Muscle of leg (tissue), 16 donors: Measurements from ENCODE around the gene EXOSC1. TPM values are rescaled to one million over a fixed set of nuclear protein-coding genes. Genes with fewer than 3 reads are reported as not detected.

Experiments
- DNase-seq: peaks from one replicate; pipeline ENCODE4 v3.0.0; 2013
- H3K27ac ChIP-seq: one replicate; pipeline ENCODE4 v1.5.1; 2013; ENCODE audit warnings: mild to moderate bottlenecking, low read length, control low read depth
- H3K27me3 ChIP-seq: one replicate; pipeline ENCODE4 v1.6.1; 2013; ENCODE audit warnings: low read length; ENCODE audit not compliant: control insufficient read depth, insufficient read depth
- H3K36me3 ChIP-seq: one replicate; pipeline ENCODE4 v1.6.1; 2013; ENCODE audit warnings: low read length; ENCODE audit not compliant: control insufficient read depth, insufficient read depth
- H3K4me1 ChIP-seq: one replicate; pipeline ENCODE4 v1.6.1; 2013; ENCODE audit warnings: low read length; ENCODE audit not compliant: control insufficient read depth, insufficient read depth
- H3K4me3 ChIP-seq: one replicate; pipeline ENCODE4 v1.5.1; 2013; ENCODE audit warnings: low read length, control low read depth
- H3K9me3 ChIP-seq: replicated peaks from 2 replicates; pipeline ENCODE4 v1.6.1; 2013; ENCODE audit warnings: low read depth, low read length; ENCODE audit not compliant: control insufficient read depth
- WGBS: methylation state at CpG from one replicate; pipeline ENCODE4 v1.1.5; 2013; ENCODE audit warnings: missing lambda C conversion rate; ENCODE audit not compliant: insufficient coverage; 5-methylcytosine and 5-hydroxymethylcytosine counted together
- long read RNA-seq, 11 donors: transcript quantifications; one replicate each; lab custom pipeline, GENCODE V29; 2026
- polyA plus RNA-seq, 8 donors: library from polyadenylated mRNA; unstranded; fragments of 120-200 nt; gene quantifications; one replicate each; pipeline versions ENCODE4 v1.2.1 to v1.2.3, GENCODE V29; 2013; ENCODE audit warnings: inconsistent platforms in 1 of 8, low replicate concordance in 1 of 8; ENCODE audit not compliant: insufficient read length in 8 of 8, insufficient read depth in 1 of 8
- total RNA-seq: library from RNA; stranded (reverse); fragments of 120-200 nt; gene quantifications from one replicate; pipeline ENCODE4 v1.2.4, GENCODE V29; 2013

The EXOSC1 gene, protein sequence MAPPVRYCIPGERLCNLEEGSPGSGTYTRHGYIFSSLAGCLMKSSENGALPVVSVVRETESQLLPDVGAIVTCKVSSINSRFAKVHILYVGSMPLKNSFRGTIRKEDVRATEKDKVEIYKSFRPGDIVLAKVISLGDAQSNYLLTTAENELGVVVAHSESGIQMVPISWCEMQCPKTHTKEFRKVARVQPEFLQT
- 30.2 TPM for total RNA-seq
- polyA plus RNA-seq = 10 to 100 TPM; 24.1 to 32.2 (median 29.8) TPM
- long read RNA-seq, donor 1, partial matches to known transcripts = 0 of 2 reads
- long read RNA-seq, donor 1, other reads (novel, unspliced or antisense) = 0 of 2 reads
- long read RNA-seq, donor 2 = 0 reads
- long read RNA-seq, donor 3, transcript EXOSC1-204 (8 exons, 923 nt) = major isoform, 10 of 11 reads
- long read RNA-seq, donor 3, partial matches to known transcripts = 0 of 11 reads
- long read RNA-seq, donor 3, other reads (novel, unspliced or antisense) = 0 of 11 reads
- long read RNA-seq, donor 4, transcript EXOSC1-204 (8 exons, 923 nt) = major isoform, 7 of 9 reads
- long read RNA-seq, donor 4, partial matches to known transcripts = 0 of 9 reads
- long read RNA-seq, donor 4, other reads (novel, unspliced or antisense) = 0 of 9 reads
- long read RNA-seq, donor 5, transcript EXOSC1-204 (8 exons, 923 nt) = major isoform, 34 of 42 reads
- long read RNA-seq, donor 5, partial matches to known transcripts = 8 of 42 reads
- long read RNA-seq, donor 5, other reads (novel, unspliced or antisense) = 0 of 42 reads
- long read RNA-seq, donor 6, transcript EXOSC1-204 (8 exons, 923 nt) = major isoform, 16 of 22 reads
- long read RNA-seq, donor 6, partial matches to known transcripts = 5 of 22 reads
- long read RNA-seq, donor 6, other reads (novel, unspliced or antisense) = 0 of 22 reads
- long read RNA-seq, donor 7, transcript EXOSC1-204 (8 exons, 923 nt) = major isoform, 15 of 16 reads
- long read RNA-seq, donor 7, partial matches to known transcripts = 0 of 16 reads
- long read RNA-seq, donor 7, other reads (novel, unspliced or antisense) = 0 of 16 reads
- long read RNA-seq, donor 8, transcript EXOSC1-204 (8 exons, 923 nt) = major isoform, 8 of 8 reads
- long read RNA-seq, donor 8, partial matches to known transcripts = 0 of 8 reads
- long read RNA-seq, donor 8, other reads (novel, unspliced or antisense) = 0 of 8 reads
- long read RNA-seq, donor 9, partial matches to known transcripts = 0 of 3 reads
- long read RNA-seq, donor 9, other reads (novel, unspliced or antisense) = 0 of 3 reads
- long read RNA-seq, donor 10, transcript EXOSC1-204 (8 exons, 923 nt) = major isoform, 15 of 17 reads
- long read RNA-seq, donor 10, partial matches to known transcripts = 0 of 17 reads
- long read RNA-seq, donor 10, other reads (novel, unspliced or antisense) = 0 of 17 reads
- long read RNA-seq, donor 11, transcript EXOSC1-204 (8 exons, 923 nt) = major isoform, 9 of 9 reads
- long read RNA-seq, donor 11, partial matches to known transcripts = 0 of 9 reads
- long read RNA-seq, donor 11, other reads (novel, unspliced or antisense) = 0 of 9 reads

DNA sequence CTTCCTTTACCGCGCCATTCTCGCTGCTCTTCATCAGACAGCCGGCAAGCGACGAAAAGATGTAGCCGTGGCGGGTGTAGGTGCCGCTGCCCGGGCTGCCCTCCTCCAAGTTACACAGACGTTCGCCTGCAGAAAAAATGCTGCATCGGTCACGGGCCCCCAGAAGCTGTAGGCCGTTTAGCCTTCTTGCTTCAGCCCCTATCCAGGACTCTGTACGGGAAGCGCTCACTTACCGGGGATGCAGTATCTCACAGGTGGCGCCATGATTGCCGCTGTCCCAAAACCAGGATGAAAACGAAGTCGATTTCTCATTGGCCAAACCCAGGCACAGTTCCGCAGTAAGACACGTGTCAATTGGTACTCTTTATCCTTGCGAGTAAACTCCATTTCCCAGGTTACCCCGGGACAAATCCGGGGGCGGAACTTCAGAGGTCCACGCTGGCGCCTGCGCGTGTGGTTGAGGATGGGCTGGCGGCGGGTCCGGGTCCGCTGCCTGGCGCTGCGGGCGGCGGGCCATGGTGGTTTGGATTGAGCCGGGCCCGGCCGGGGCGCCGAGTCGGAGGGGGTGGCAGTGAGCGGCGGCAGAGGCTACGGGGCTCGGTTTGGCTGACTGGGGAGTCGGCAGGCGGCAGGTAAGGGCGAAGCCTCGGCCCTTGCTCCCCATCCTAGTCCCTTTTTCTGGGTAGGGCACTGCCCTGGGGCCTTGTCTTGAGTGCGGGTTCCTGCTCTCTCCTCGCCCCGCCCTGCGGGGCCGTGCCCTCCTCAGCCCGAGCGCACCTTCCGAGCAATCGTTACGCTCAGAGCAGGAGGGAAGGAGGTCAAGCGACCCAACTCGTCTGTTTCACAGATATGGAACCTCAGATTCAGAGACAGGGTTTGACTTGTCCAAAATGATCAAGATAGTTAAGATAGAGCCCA is at the start of gene EXOSC1, which contains the start of gene ZDHHC16:
Gene EXOSC1 (minus strand): TSS at position 285 of the 918 bp plus-strand sequence. CDS start 21 bp downstream, at position 264.
Gene ZDHHC16 (plus strand): TSS at position 454 of the 918 bp plus-strand sequence. CDS start 5,501 bp downstream, outside the sequence.
- H3K4me1 ChIP-seq = peaks cover 23% of the 10 kb centered on the region
- WGBS = under 1% methylated on average over 66 of the region's 66 CpGs

DNA sequence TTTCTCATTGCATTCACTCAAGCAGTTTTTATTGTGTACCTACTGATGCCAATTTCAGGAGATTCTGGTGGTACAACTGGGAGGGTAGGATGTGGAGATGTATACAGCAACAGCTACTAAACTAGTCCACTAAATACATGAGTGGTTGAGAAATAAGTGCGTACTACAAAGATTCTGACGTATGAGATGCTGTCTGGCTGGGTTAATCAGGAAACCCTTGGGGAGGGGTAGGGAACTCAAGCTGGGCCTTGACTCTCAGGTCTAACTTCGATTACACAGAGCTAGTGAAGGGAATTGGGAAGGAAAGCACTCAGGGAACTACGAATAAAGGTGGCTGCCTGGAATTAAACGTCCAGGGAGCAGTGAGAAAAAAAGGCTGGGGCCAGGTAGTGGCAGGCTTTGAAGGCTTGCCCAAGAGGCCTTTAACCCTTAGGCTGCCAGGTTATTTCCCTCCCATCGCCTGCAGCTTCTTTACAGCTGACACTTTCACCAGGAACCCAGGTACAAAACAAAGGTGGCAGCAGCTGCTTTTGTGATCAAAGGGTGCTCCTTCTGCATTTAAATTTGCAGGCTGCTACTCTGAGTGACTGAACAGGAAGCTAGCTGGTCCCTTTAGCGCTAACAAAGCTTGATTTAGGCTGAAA is 49.2 kb upstream of the EXOSC1 start:
- H3K36me3 ChIP-seq = peaks cover 5% of the 10 kb centered on the region
- H3K4me3 ChIP-seq = no peak overlapping the region
- DNase-seq = no peak
- WGBS = 29% methylated on average over 5 of the region's 7 CpGs
- no peak overlapping the region for H3K27ac ChIP-seq
- H3K27me3 ChIP-seq = no peaks in the 10 kb centered on the region
- no peaks in the 10 kb centered on the region for H3K9me3 ChIP-seq
- H3K4me1 ChIP-seq = peaks cover 29% of the 10 kb centered on the region

More for the DNA sequence above, at the start of gene EXOSC1, which contains the start of gene ZDHHC16:
- Histone ChIP-seq H3K9me3 (no peaks in the 10 kb centered on the region), H3K27me3 (no peaks in the 10 kb centered on the region), H3K36me3 (peaks cover 19% of the 10 kb centered on the region), H3K27ac (peak within 1 kb of the TSS; percentile 61), H3K4me3 (peak within 1 kb of the TSS; percentile 79)
- peak; percentile 99 for DNase-seq

DNA sequence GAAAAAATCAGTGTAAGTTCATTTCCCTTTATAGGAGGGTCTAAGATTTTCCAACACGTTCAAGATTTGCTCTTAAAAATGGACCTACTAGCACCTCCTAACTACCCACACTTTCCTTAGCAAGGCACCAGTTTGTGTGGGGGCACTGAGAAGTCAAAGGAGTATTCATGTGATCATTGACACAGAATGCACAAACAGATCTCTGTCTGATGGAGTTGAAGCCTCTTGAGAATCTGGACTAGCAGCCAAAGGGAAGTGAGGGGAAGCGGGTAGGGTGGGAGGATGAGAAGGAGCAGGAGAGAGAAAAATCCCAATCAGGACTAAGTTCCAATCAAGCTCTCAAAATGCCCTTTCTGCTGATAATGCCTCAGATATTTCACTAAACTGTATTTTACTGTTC is 48.3 kb upstream of the EXOSC1 start:
- no peak for DNase-seq
- Histone ChIP-seq H3K4me3 (no peak overlapping the region), H3K27ac (no peak overlapping the region), H3K36me3 (peaks cover 5% of the 10 kb centered on the region), H3K27me3 (no peaks in the 10 kb centered on the region), H3K9me3 (no peaks in the 10 kb centered on the region), H3K4me1 (peaks cover 25% of the 10 kb centered on the region)
- WGBS = no CpG with 5 or more reads among the region's 2 CpGs

DNA sequence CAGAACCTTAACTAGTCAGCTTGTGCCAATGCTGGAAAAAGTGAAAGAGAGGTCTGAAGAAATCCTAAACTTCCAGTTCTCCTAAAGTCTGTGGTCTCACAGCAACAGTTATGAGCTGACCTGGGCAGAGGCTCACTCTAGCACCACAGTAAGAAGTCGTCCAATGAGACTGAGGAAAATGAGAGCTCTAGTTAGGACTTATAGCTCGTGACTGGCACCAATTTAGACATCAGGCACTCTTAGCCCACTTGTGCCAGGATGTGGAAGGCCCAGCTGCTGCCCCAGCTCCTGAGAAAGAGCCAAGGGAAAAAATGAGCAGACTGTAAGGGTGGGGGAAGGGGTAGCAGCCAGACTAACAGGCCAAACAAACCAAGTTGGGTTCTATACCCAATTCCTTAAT is 44.8 kb upstream of the EXOSC1 start:
- no CpG with 5 or more reads among the region's 2 CpGs for WGBS
- H3K27me3 ChIP-seq = no peaks in the 10 kb centered on the region
- H3K27ac ChIP-seq = peak overlapping the region; percentile 74
- H3K4me3 ChIP-seq = no peak overlapping the region
- no peaks in the 10 kb centered on the region for H3K9me3 ChIP-seq
- H3K4me1 ChIP-seq = peaks cover 20% of the 10 kb centered on the region
- peak; percentile 77 for DNase-seq
- H3K36me3 ChIP-seq = peaks cover 5% of the 10 kb centered on the region

DNA sequence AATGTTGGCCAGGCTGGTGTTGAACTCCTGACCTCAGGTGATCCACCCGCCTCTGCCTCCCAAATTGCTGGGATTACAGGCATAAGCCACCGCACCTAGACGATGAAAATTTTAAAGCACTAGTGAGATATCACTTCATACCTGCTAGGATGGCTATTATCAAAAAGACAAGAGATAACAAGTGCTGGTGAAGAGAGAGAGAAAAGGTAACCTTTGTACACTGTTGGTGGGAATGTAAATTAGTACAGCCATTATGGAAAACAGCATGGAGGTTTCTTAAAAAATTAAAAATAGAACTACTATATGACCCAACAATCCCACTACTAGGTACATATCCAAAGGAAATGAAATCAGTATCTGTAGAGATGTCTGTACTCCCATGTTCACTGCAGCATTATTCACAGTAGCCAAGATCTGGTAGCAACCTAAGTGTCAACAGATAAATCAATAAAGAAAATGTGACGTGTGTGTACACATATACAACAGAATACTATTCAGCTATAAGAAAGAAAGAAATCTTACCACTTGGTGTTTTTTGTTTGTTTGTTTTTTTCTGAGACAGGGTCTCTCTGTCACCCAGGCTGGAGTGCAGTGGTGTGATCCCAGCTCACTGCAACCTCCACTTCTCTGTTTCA is 40.0 kb upstream of the EXOSC1 start:
- whole genome bisulfite sequencing = no CpG with 5 or more reads among the region's 4 CpGs
- no peaks in the 10 kb centered on the region for H3K9me3 ChIP-seq
- H3K4me1 ChIP-seq = peaks cover 12% of the 10 kb centered on the region
- DNase-seq = no peak
- no peak overlapping the region for H3K4me3 ChIP-seq
- H3K27me3 ChIP-seq = no peaks in the 10 kb centered on the region
- no peak overlapping the region for H3K27ac ChIP-seq
- H3K36me3 ChIP-seq = peaks cover 22% of the 10 kb centered on the region

DNA sequence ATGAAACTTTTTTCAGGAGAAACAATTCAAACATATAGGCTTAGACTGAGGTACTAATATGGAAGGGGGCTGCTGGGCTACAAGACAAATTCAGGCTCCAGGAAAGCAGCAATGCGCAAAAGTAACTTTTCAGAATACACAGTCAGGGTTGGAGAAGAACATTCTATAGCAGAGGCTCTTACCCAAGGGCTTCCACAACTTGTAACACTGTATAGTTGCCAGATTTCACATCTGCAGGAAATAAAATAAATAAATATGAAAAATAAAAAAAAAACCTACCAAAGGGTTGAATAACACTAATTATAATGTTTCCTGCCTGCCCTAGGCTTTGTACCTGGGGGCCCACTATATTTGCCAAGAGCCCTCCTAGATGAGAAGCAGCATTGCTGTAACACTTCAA is 38.1 kb upstream of the EXOSC1 start:
- 60% methylated on average over 1 of the region's 1 CpG for WGBS
- DNase-seq = peak; percentile 81
- Histone ChIP-seq H3K27ac (peak overlapping the region; percentile 57), H3K27me3 (no peaks in the 10 kb centered on the region), H3K9me3 (no peaks in the 10 kb centered on the region), H3K4me1 (peaks cover 4% of the 10 kb centered on the region), H3K4me3 (no peak overlapping the region), H3K36me3 (peaks cover 38% of the 10 kb centered on the region)

DNA sequence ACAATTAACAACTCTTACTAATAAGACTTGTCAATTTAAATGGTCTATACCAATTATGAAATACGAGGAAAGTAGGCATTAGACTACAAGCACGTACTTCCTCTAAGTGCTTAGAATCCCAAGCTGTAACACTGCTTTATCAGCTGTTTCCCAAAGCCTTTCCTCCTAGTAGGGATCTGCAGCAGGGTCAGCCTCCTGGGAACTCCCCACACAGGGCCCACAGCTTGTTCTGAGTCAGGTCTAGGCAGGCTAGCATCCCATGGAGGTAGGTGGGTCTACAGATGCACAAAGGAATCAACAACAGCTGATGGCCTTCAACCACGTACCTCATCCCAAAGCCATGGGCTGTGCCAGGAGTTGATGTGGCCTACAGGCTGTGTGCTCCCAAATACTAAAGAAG is 37.7 kb upstream of the EXOSC1 start:
- Histone ChIP-seq H3K4me1 (peaks cover 4% of the 10 kb centered on the region), H3K27me3 (no peaks in the 10 kb centered on the region), H3K27ac (peak overlapping the region; percentile 57), H3K9me3 (no peaks in the 10 kb centered on the region), H3K4me3 (no peak overlapping the region), H3K36me3 (peaks cover 41% of the 10 kb centered on the region)
- no peak for DNase-seq
- no CpG with 5 or more reads among the region's 3 CpGs for WGBS

DNA sequence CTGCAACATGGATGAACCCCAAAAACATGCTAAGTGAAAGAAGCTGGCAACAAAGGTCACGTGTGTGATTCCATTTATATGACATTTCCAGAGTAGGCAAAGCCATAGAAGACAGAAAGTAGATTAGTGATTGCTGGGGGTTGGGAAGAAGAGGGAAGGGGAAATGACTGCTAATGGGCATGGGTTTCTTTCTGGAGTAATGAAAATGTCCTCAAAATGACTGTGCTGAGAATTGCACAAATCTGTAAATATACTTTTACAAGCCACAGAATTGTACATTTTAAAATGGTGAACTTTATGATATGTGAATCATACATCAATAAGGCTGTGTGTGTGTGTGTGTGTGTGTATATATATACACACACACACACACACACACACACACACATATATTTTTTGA is 36.6 kb upstream of the EXOSC1 start:
- H3K36me3 ChIP-seq = peaks cover 50% of the 10 kb centered on the region
- H3K27me3 ChIP-seq = no peaks in the 10 kb centered on the region
- no peak overlapping the region for H3K4me3 ChIP-seq
- H3K4me1 ChIP-seq = peaks cover 4% of the 10 kb centered on the region
- no peak overlapping the region for H3K27ac ChIP-seq
- DNase-seq = no peak
- WGBS = 80% methylated on average over 1 of the region's 1 CpG
- H3K9me3 ChIP-seq = no peaks in the 10 kb centered on the region
